NOMO-1 treated with DMSO at 0.1 percent for 48 hours (cell line): ENCODE results near the gene ZNF827.

ENCODE experiments used
- DNase-seq: peaks from one replicate; lab custom pipeline; 2025; ENCODE audit not compliant: unreplicated experiment; lab: John Stamatoyannopoulos, UW

Gene ZNF827

DNA sequence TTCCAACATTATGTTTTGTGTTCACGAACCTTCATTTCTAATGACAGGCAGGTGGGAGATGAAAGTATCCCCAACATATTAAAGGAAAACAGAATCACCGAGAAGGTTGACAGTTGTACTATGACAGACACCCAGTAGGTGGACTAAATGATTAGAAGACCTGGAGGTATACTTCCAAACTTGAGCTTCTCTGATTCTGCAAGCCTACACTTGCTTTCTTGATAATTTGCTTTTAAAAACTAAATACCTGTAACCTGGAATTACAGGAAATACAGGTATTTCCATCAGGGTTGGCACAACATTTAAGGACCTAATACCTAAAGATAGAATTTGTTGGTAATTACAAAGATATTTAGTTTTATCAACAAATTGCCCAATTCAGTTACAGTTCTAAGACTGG is 215.3 kb downstream of the ZNF827 start:
- no peak for DNase-seq

DNA sequence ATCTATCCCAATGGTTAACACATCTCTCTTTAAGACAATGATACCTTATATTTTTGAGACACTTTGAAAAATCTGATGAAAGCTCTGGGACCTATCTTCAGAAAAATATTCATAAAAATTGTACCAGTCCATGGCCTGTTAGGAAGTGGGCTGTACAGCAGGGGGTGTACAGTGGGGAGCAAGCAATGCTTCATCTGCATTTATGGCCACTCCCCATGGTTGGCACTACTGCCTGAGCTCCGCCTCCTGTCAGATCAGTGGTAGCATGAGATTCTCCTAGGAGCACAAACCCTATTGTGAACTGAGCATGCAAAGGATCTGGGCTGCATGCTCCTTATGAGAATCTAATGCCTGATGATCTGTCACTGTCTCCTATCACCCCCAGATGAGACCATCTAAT is 216.1 kb downstream of the ZNF827 start:
- DNase-seq: no peak

DNA sequence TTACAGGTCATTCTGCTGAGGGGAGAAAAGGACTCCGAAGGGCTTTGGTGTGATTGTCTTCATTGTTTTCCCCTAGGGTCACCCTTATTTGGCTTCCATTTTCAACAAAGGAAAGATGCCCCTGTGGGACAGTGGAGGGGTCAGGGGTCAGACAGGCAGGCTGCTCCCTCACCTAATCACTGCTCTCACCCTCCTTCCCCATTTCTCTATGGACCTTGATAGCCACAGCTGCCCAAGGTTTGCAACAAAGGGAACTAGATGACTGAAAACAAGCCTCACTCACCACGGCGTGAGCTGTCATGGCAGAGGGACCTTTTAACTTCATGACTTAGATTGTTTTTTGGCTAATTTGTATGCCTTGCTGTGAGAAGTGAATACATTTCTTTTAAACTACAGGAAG is 218.0 kb downstream of the ZNF827 start:
- no peak for DNase-seq

DNA sequence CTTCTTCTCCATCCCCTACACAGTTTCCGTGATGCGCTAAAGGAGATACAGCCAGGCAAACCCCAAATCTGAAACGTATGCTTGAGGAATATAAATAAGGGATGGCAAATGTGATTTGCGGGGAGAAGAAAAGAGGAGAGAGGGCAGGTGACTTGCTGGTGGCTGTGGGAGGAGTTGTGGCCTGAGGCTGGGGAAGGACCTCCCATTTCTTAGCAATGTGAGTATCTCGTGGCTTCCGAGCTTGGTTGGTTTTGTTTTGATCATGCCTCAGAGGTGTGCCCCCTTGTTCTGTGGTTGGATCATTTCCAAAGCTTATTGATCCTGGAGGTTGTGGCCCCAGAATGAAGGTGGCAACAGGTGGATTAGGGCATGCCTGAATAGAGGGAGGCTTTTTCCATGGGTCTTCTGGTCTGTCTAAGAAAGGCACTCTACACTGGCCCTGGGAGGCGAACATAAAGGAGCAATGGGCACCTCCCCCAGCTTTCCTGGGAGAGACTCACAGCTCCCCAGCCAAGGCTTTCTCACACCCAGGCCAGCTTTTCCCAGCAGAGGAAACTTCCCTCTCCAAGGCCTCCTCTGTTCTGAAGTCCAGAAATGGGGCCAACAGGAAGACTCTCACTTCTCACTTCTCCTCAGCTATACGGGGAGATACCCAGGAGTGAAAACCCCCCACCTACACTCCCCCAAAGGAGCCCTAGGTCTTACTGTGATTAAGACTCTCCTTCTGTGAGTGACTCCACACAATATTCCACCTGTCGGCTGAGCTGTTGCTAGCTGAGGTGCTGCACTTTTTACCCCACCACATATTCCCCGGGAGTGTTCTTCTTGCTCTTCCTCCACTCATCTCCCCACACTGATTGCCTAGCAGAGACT is 218.6 kb downstream of the ZNF827 start:
- no peak for DNase-seq

DNA sequence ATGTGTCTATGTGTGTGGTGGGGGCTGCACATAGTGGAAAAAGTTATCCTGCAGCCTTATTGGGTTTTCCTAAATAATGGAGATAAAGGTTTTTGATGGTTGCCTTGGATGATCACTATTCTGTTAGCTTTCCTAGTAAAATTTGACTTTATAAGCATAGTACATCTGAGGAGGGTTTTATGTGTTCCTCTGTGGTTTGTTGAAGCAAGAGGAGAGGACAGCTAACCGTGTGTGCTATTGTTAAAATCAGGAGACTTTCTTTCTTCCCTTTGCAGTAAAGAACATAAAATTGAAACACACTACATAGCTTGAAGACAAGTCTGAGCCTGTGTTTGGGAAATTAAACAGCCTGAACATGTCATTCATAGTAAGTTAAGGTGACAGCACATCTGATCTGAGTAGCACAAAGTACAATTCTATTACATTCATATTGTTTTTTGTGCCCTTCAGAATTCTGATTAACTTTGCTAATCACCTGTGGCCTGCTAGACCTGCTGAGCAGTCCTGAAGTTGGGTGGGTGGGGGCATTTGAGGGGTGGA is 221.9 kb downstream of the ZNF827 start:
- DNase-seq: no peak

DNA sequence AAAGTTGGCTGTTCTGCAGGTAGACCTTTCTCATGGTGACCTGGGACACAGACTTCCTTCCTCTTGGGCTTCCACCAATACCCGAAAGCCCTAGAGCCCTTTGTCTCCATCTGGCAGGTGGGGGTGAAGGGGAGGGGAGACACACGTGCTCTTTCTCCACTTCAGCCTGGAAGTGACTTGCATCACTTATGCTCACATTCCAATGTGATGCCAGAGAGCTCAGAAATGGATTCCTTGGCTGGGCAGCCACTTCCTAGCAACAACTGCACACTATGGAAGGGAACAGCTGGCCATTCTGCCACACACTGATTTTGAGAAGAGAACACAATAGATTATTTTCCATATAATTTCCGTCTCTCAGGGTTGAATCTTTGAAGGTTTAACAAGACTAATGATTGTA is 222.4 kb downstream of the ZNF827 start:
- DNase-seq: no peak

DNA sequence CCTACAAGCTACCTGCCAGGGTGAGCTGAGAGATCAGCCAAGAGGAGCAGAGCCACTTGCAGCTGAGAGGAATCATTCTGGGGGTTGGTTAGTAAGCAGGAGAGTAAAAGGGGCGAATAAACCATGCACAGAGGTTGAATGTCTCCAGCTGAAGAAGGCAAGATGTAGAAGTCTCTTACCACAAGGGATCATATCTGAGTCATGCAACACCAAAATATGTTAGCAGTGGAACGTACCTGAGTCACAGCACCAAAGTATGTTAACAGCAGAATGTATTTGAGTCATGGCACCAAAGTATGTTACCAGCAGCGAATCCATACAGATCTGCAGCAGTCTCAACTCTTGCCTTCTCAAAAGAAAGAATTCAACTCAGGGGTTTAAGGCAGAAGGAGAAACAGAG is 228.8 kb downstream of the ZNF827 start:
- no peak for DNase-seq

DNA sequence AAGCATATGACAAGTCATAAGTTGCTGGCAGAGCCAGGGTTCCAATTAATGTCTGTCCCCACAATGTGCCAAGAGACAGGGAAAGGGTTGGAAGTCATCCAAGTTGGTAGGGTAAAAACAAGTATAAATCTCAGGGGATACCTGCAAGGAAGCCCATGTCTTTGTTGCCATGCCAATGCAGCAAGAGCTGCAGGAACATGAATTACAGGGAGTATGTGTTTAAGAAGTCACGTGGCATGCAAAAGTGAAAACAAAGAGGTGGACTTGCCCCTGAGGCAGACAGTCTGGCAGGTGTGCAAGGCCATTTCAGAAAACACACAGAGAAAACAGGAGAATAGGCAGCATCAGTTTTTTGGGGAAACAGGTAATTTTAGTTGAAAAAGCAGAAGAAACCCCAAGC is 229.3 kb downstream of the ZNF827 start:
- no peak for DNase-seq
